Raji (cell line): ENCODE results near the gene SLC19A3.
"Not testable (repeated sequence)": the region's sequence is repeated elsewhere in the genome, so short reads cannot be mapped to it uniquely, and the experiment has no call there.

ENCODE experiments used
- POLR2A ChIP-seq: IDR thresholded peaks from 2 replicates; pipeline ENCODE4 v1.6.1; 2011; ENCODE audit warnings: low read depth, low read length, control low read depth; ENCODE audit not compliant: insufficient read depth

SLC19A3 gene

GRCh38 chr2:227710986-227711385 lies 6.8 kb downstream of the SLC19A3 start:
- TF ChIP-seq POLR2A, result no peak

- no peak for TF ChIP-seq POLR2A
These were observed 10.4 kb downstream of the SLC19A3 start for GRCh38 chr2:227707390-227707789.

- TF ChIP-seq POLR2A, result no peak
These were observed 11.0 kb downstream of the SLC19A3 start for GRCh38 chr2:227706859-227707258.

- TF ChIP-seq POLR2A, result no peak
These were observed 13.9 kb downstream of the SLC19A3 start for GRCh38 chr2:227703961-227704360.

- TF ChIP-seq POLR2A, result no peak
These were observed 14.5 kb downstream of the SLC19A3 start for GRCh38 chr2:227703280-227703732.

- TF ChIP-seq POLR2A, result no peak
These were observed 16.3 kb downstream of the SLC19A3 start for GRCh38 chr2:227701556-227701955.

GRCh38 chr2:227696990-227697679 lies 20.7 kb downstream of the SLC19A3 start:
- no peak for TF ChIP-seq POLR2A

GRCh38 chr2:227687189-227687588 lies 30.6 kb downstream of the SLC19A3 start:
- TF ChIP-seq POLR2A, result no peak

GRCh38 chr2:227684258-227684657 lies 33.6 kb downstream of the SLC19A3 start:
- TF ChIP-seq POLR2A, result no peak

- no peak for TF ChIP-seq POLR2A
These were observed 39.9 kb downstream of the SLC19A3 start for GRCh38 chr2:227677928-227678327.

- no peak for TF ChIP-seq POLR2A
These were observed 43.3 kb downstream of the SLC19A3 start for GRCh38 chr2:227674485-227674884.

GRCh38 chr2:227671170-227671905 lies 46.5 kb downstream of the SLC19A3 start:
- TF ChIP-seq POLR2A, result no peak

- not testable (repeated sequence) for TF ChIP-seq POLR2A
These were observed 51.1 kb downstream of the SLC19A3 start, which contains the start of gene SCYGR5 for GRCh38 chr2:227666631-227667170. Gene SCYGR5 (plus strand): TSS chr2:227666804. CDS start chr2:227666804, 0 bp downstream.

- no peak for TF ChIP-seq POLR2A
These were observed 52.5 kb downstream of the SLC19A3 start for GRCh38 chr2:227665189-227665940.

GRCh38 chr2:227661827-227662226 lies 56.0 kb downstream of the SLC19A3 start:
- TF ChIP-seq POLR2A, result no peak
